Pulmonary artery endothelial cell (primary cell): ENCODE data around the gene KLF11. TPM values are rescaled to one million over a fixed set of nuclear protein-coding genes. Genes with fewer than 3 reads are reported as not detected.
"Not testable (repeated sequence)": the region's sequence is repeated elsewhere in the genome, so short reads cannot be mapped to it uniquely, and the experiment has no call there.

ENCODE experiments used
- DNase-seq: peaks from one replicate; pipeline ENCODE4 v3.0.0-alpha.2; 2011; ENCODE audit warnings: low read depth, low spot score
- total RNA-seq: library from RNA; depleted of rRNA; stranded (reverse); fragments of >200 nt; gene quantifications from 2 replicates; pipeline ENCODE4 v1.2.3, GENCODE V29; 2014

Gene KLF11
- total RNA-seq, 1 donor from 2014 or later = 5.3 TPM

DNA sequence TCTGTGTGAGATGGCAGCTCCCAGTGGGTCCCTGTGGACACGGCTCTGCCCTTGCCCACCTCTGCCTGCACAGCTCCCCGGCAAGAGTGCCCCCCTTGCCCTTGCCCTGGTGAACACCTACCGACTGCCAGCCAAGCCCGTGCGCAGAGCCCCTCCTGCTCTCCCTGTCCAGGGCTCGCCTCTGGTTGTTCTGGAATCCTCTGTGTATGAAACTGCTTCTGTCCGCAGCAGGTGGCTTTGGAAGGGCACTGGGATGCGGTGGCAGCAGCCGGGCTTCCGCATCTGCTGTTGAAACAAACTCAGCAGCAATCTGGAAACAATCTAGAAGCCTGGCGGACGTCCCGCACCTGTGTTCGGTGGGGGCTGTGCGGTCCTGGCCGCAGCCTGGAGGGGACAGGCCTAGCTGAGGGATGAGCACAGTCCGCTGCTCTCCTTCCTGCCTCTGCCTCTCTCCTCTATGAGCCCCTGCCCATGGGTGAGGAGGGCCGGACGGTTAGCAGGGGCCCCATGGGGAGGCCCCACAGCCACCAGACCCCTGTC lies 34.0 kb upstream of the KLF11 start:
- DNase-seq = no peak

DNA sequence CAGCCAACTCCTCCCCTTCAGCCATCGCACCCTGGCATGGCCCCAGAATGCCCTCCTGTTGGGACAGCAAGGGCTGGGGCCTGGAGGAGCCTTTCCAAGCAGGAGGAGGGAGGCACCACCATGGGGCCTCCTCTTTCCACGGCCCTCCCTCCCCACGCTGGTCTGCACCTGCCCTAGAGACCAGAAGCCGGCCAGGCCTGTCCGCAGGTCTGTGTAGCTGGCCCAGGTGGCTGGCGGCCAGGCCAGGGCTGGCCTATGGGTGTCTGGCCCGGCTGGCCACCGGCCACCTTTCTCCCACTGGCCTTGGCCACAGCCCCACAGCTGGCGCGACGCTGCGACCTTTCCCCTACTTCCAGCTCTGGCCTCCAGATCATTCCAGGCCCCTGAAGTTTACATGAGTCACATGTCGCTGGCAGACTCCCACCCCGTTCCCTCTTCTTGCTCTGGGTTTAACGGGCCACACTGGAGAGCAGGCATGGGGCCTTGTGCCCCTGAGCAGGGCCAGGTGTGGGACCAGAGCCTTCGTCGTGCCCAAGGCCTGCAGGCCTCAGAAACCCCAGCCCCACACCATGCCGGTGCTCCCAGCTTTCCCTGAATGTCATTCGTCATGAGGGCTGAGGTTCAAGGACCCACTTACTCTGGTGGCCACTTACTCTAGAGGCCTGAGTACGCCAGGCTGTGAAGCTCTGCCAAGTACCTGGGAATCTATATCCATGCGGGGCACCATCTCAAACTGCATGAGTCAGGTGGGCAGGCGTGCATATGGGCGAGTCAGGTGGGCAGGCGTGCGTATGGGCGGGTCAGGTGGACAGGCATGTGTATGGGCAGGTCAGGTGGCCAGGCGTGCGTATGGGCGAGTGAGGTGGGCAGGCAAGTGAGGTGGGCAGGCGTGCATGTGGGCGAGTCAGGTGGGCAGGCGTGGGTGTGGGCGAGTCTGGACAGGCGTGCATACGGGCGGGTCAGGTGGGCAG lies 33.3 kb upstream of the KLF11 start:
- DNase-seq = no peak

DNA sequence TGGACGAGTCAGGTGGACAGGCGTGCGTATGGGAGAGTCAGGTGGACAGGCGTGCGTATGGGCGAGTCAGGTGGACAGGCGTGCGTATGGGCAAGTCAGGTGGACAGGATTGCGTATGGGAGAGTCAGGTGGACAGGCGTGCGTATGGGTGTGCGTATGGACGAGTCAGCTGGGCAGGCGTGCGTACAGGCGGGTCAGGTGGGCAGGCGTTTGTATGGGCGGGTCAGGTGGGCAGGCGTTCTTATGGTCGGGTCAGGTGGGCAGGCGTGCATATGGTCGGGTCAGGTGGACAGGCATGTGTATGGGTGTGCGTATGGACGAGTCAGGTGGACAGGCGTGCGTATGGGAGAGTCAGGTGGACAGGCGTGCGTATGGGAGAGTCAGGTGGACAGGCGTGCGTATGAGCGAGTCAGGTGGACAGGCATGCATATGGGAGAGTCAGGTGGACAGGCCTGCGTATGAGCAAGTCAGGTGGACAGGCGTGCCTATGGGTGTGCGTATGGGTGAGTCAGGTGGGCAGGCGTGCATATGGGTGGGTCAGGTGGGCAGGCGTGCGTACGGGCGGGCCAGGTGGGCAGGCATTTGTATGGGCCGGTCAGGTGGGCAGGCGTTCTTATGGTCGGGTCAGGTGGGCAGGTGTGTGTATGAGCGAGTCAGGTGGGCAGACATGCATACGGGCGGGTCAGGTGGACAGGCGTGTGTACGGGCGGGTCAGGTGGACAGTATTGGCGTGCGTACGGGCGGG lies 32.3 kb upstream of the KLF11 start:
- DNase-seq = not testable (repeated sequence)

DNA sequence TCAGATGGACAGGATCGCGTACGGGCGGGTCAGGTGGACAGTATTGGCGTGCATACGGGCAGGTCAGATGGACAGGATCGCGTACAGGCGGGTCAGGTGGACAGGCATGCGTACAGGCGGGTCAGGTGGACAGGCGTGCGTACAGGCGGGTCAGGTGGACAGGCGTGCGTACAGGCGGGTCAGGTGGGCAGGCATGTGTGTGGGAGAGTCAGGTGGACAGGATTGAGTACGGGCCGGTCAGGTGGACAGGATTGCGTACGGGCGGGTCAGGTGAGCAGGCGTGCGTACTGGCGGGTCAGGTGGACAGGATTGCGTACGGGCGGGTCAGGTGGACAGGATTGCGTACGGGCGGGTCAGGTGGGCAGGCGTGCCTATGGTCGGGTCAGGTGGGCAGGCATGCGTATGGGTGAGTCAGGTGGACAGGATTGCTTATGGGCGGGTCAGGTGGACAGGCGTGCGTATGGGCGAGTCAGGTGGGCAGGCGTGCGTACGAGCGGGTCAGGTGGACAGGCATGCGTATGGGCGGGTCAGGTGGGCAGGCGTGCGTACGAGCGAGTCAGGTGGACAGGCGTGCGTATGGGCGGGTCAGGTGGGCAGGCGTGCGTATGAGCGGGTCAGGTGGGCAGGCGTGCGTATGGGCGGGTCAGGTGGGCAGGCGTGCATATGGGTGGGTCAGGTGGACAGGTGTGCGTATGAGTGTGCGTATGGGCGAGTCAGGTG lies 31.6 kb upstream of the KLF11 start:
- not testable (repeated sequence) for DNase-seq

- DNase-seq = not testable (repeated sequence)
Observed at GRCh38 chr2:10012366-10012962, 30.9 kb upstream of the KLF11 start.

DNA sequence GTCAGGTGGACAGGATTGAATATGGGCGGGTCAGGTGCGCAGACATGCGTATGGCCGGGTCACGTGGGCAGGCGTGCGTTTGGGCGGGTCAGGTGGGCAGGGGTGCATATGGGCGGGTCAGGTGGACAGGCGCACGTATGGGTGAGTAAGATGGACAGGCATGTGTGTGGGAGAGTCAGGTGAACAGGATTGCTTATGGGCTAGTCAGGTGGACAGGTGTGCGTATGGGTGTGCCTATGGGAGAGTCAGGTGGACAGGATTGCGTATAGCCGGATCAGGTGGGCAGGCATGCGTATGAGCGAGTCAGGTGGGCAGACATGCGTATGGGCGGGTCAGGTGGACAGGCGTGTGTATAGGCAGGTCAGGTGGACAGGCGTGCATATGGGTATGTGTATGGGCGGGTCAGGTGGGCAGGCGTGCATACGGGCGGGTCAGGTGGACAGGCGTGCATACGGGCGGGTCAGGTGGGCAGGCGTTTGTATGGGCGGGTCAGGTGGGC lies 30.3 kb upstream of the KLF11 start:
- no peak for DNase-seq

GRCh38 chr2:10013651-10014417 lies 29.5 kb upstream of the KLF11 start:
- DNase-seq = not testable (repeated sequence)

DNA sequence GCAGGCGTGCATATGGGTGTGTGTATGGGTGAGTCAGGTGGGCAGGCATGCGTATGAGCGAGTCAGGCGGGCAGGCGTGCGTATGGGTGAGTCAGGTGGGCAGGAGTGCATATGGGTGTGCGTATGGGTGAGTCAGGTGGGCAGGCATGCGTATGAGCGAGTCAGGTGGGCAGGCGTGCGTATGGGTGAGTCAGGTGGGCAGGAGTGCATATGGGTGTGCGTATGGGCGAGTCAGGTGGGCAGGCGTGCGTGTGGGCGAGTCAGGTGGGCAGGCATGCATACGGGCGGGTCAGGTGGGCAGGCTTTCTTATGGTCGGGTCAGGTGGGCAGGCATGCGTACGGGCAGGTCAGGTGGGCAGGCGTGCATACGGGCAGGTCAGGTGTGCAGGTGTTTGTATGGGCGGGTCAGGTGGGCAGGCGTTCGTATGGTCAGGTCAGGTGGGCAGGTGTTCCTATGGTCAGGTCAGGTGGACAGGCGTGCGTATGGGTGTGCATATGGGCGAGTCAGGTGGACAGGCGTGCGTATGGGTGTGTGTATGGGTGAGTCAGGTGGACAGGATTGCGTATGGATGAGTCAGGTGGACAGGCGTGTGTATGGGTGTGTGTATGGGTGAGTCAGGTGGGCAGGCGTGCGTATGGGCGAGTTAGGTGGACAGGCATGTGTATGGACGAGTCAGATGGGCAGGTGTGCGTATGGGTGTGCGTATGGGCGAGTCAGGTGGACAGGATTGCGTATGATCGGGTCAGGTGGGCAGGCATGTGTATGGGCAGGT lies 28.7 kb upstream of the KLF11 start:
- DNase-seq = no peak

- DNase-seq = not testable (repeated sequence)
Observed at GRCh38 chr2:10015376-10015989, 27.9 kb upstream of the KLF11 start.

GRCh38 chr2:10016001-10016801 lies 27.1 kb upstream of the KLF11 start:
- DNase-seq = no peak

DNA sequence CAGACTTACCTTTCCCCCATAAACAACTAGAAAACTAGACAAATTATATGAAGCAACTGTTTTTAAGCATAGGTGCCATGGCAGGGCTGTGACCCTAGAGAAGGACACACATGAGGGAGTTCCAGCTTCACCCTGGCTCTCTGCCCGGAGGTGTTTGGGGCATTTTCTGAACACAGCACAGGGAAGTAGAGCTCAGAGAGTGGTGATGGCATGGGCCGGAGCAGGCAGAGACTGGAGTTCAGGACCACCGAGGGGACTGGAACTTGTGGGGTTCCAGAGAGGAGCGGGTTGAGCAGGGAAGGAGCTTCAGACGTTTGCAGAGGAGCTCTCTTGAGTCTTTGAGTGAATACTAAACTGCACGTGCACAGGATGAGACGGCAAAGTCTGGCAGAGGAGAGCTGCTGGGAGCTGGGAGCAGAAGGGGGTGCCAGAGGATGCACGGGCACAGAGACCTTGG lies 26.5 kb upstream of the KLF11 start:
- no peak for DNase-seq

DNA sequence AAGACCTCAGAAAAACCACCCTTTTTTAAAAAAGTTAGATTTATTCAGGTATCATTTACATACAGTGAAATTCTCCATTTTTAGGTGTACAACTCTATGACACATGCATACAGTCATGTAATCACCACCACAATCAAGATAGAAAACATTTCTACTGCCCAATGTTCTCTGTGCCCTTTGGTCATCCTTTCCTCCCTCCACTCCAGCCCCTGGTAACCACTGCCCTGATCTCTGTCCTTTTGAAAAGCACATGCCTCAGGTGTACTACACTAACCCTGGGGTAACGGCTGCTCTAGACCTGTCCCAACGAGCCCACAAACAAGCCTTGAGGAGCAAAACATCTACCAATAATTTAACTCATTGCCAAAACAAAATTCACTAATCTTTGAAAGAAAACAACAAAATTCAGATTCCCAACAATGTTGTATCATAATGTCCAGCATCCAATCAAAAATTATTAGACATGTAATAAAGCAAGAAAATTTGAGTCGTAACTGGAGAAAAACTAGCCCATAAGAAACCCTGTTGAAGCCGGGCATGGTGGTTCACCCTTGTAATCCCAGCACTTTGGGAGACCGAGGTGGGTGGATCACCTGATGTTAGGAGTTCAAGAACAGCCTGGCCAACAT lies 25.9 kb upstream of the KLF11 start:
- DNase-seq = no peak

- no peak for DNase-seq
Observed at GRCh38 chr2:10019174-10019573, 24.2 kb upstream of the KLF11 start.

- DNase-seq = no peak
Observed at GRCh38 chr2:10019602-10020400, 23.5 kb upstream of the KLF11 start.

- no peak for DNase-seq
Observed at GRCh38 chr2:10022041-10022421, 21.3 kb upstream of the KLF11 start.

GRCh38 chr2:10022445-10022844 lies 20.9 kb upstream of the KLF11 start:
- DNase-seq = no peak
